Measurements from ENCODE around the gene ABCD3. TPM values are rescaled to one million over a fixed set of nuclear protein-coding genes. Genes with fewer than 3 reads are reported as not detected.

Gene ABCD3
- total and polyA plus RNA-seq, 2 experiments from 2014 or later = 31.8 to 41.7 TPM

DNA sequence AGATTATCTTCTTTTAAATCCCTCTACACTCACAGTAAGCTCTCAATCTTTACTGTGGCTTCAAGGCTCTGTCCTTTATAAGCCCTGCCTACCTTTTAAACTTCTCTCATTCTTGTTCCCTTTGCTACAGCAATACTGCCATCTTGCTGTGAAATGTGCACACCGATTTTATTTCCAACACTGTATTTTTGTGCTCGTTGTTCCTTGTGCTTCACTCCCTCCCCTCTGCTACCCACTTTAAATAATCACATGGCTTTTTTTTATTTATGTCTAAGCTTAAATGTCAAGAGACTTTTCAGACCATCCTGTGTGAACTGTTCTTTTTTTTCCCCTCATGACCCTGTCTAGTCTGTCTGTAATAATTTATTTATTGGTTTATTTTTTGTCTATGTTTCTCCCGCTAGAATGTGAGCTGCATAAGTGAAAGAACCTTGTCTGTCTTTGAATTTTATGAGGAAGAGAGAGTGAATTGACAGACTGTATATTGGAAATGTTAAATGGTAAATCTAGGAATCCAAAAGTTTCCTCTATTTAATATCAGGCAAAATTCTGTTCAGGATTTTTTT lies 45.7 kb downstream of the ABCD3 start:
- H3F3A ChIP-seq (ENCODE audit: insufficient read depth) = no peaks in the 10 kb centered on the region
- no peaks in the 10 kb centered on the region for H4K20me1 ChIP-seq (ENCODE audit: insufficient read depth)
- TF ChIP-seq EZH2 (IDR thresholded peaks at IDR 0.05; ENCODE audit: insufficient read depth, poor library complexity, severe bottlenecking) (no peak), EZH2phosphoT487 (IDR thresholded peaks at IDR 0.05; ENCODE audit: insufficient read depth, low read depth) (no peak)
- no peaks in the 10 kb centered on the region for H3K79me2 ChIP-seq (ENCODE audit: insufficient read depth)
- H3K9me3 ChIP-seq (ENCODE audit: low read depth) = no peaks in the 10 kb centered on the region
- H3K36me3 ChIP-seq (ENCODE audit: low read depth) = peaks cover 10% of the 10 kb centered on the region
- in situ Hi-C loops (cut with MboI) = no loop called here
- no peaks in the 10 kb centered on the region for H3K9me2 ChIP-seq (ENCODE audit: insufficient read depth)
- peak; percentile 70 for DNase-seq
- 34 to 40% methylated on average over 3 of the region's 3 CpGs for WGBS, 2 experiments (ENCODE audit: low coverage in 1 of 2, low lambda C conversion rate in 2 of 2, missing lambda C conversion rate in 2 of 2)
- no peaks in the 10 kb centered on the region for H3K4me1 ChIP-seq (ENCODE audit: insufficient read depth)
- no peak overlapping the region for H2AFZ ChIP-seq
- no peaks in the 10 kb centered on the region for H3K27me3 ChIP-seq (replicated peaks; ENCODE audit: insufficient read depth)
- H3K4me3 ChIP-seq = no peak overlapping the region
- no peak overlapping the region for H3K27ac ChIP-seq
- no peak overlapping the region for H3K9ac ChIP-seq
- H3K4me2 ChIP-seq (ENCODE audit: unreplicated experiment) = no peak overlapping the region

GRCh38 chr1:94468708-94469107 lies 50.5 kb downstream of the ABCD3 start:
- no peak overlapping the region for H3K4me2 ChIP-seq (ENCODE audit: unreplicated experiment)
- peaks cover 7% of the 10 kb centered on the region; the same call in 1 of the 2 replicates for H3K36me3 ChIP-seq (ENCODE audit: low read depth)
- no peak for TF ChIP-seq EZH2phosphoT487 (IDR thresholded peaks at IDR 0.05; ENCODE audit: insufficient read depth, low read depth)
- no peak for TF ChIP-seq EZH2 (IDR thresholded peaks at IDR 0.05; ENCODE audit: insufficient read depth, poor library complexity, severe bottlenecking)
- no peaks in the 10 kb centered on the region for H3F3A ChIP-seq (ENCODE audit: insufficient read depth)
- peak; percentile 6 for DNase-seq
- no peak overlapping the region for H3K27ac ChIP-seq
- no peak overlapping the region for H3K9ac ChIP-seq
- no peaks in the 10 kb centered on the region for H3K27me3 ChIP-seq (replicated peaks; ENCODE audit: insufficient read depth)
- no peak overlapping the region for H3K4me3 ChIP-seq
- no peaks in the 10 kb centered on the region for H3K4me1 ChIP-seq (ENCODE audit: insufficient read depth)
- no peak overlapping the region for H2AFZ ChIP-seq
- H3K9me3 ChIP-seq (ENCODE audit: low read depth) = no peaks in the 10 kb centered on the region
- no peaks in the 10 kb centered on the region for H4K20me1 ChIP-seq (ENCODE audit: insufficient read depth)
- no peaks in the 10 kb centered on the region for H3K9me2 ChIP-seq (ENCODE audit: insufficient read depth)
- in situ Hi-C loops (cut with MboI) = no loop called here
- no peaks in the 10 kb centered on the region for H3K79me2 ChIP-seq (ENCODE audit: insufficient read depth)

- Histone ChIP-seq H3K4me3 (no peak overlapping the region), H3K9me3 (ENCODE audit: low read depth) (no peaks in the 10 kb centered on the region), H3K79me2 (ENCODE audit: insufficient read depth) (no peaks in the 10 kb centered on the region), H3K4me2 (ENCODE audit: unreplicated experiment) (no peak overlapping the region), H3F3A (ENCODE audit: insufficient read depth) (no peaks in the 10 kb centered on the region), H3K4me1 (ENCODE audit: insufficient read depth) (no peaks in the 10 kb centered on the region), H3K9ac (no peak overlapping the region), H3K27me3 (replicated peaks; ENCODE audit: insufficient read depth) (no peaks in the 10 kb centered on the region), H4K20me1 (ENCODE audit: insufficient read depth) (no peaks in the 10 kb centered on the region), H3K36me3 (ENCODE audit: low read depth) (no peaks in the 10 kb centered on the region), H2AFZ (no peak overlapping the region), H3K9me2 (ENCODE audit: insufficient read depth) (no peaks in the 10 kb centered on the region), H3K27ac (no peak overlapping the region)
- in situ Hi-C loops (cut with MboI) = no loop called here
- TF ChIP-seq EZH2 (IDR thresholded peaks at IDR 0.05; ENCODE audit: insufficient read depth, poor library complexity, severe bottlenecking) (no peak), EZH2phosphoT487 (IDR thresholded peaks at IDR 0.05; ENCODE audit: insufficient read depth, low read depth) (no peak)
- 96 to 97% methylated on average over 2 of the region's 2 CpGs for WGBS, 2 experiments (ENCODE audit: low coverage in 1 of 2, low lambda C conversion rate in 2 of 2, missing lambda C conversion rate in 2 of 2)
- no peak for DNase-seq
These were observed 53.1 kb downstream of the ABCD3 start for GRCh38 chr1:94471271-94471670.

- no peak for DNase-seq
- no peaks in the 10 kb centered on the region for H3K4me1 ChIP-seq (ENCODE audit: insufficient read depth)
- no peak overlapping the region for H3K4me2 ChIP-seq (ENCODE audit: unreplicated experiment)
- TF ChIP-seq EZH2 (IDR thresholded peaks at IDR 0.05; ENCODE audit: insufficient read depth, poor library complexity, severe bottlenecking) (no peak), EZH2phosphoT487 (IDR thresholded peaks at IDR 0.05; ENCODE audit: insufficient read depth, low read depth) (no peak)
- no peaks in the 10 kb centered on the region for H3K27me3 ChIP-seq (replicated peaks; ENCODE audit: insufficient read depth)
- no peaks in the 10 kb centered on the region for H3K9me2 ChIP-seq (ENCODE audit: insufficient read depth)
- H3K4me3 ChIP-seq = no peak overlapping the region
- no peaks in the 10 kb centered on the region for H3F3A ChIP-seq (ENCODE audit: insufficient read depth)
- in situ Hi-C loops (cut with MboI) = no loop called here
- H3K9me3 ChIP-seq (ENCODE audit: low read depth) = no peaks in the 10 kb centered on the region
- no peaks in the 10 kb centered on the region for H4K20me1 ChIP-seq (ENCODE audit: insufficient read depth)
- H3K27ac ChIP-seq = no peak overlapping the region
- no peaks in the 10 kb centered on the region for H3K79me2 ChIP-seq (ENCODE audit: insufficient read depth)
- no peak overlapping the region for H2AFZ ChIP-seq
- H3K36me3 ChIP-seq (ENCODE audit: low read depth) = no peaks in the 10 kb centered on the region
- H3K9ac ChIP-seq = no peak overlapping the region
These were observed 57.0 kb downstream of the ABCD3 start for GRCh38 chr1:94475232-94475631.

GRCh38 chr1:94479682-94480081 lies 61.5 kb downstream of the ABCD3 start:
- Histone ChIP-seq H3K4me3 (no peak overlapping the region), H3K36me3 (ENCODE audit: low read depth) (0 out of 2 replicates have a peak, but pooled peaks cover 5% of the 10 kb centered on the region), H3K9me2 (ENCODE audit: insufficient read depth) (no peaks in the 10 kb centered on the region), H3K4me1 (ENCODE audit: insufficient read depth) (no peaks in the 10 kb centered on the region), H3K4me2 (ENCODE audit: unreplicated experiment) (no peak overlapping the region), H3K79me2 (ENCODE audit: insufficient read depth) (no peaks in the 10 kb centered on the region), H4K20me1 (ENCODE audit: insufficient read depth) (no peaks in the 10 kb centered on the region), H3K27ac (no peak overlapping the region), H3K9ac (no peak overlapping the region), H2AFZ (no peak overlapping the region), H3K27me3 (replicated peaks; ENCODE audit: insufficient read depth) (no peaks in the 10 kb centered on the region), H3F3A (ENCODE audit: insufficient read depth) (peaks cover 11% of the 10 kb centered on the region; the same call in 1 of the 2 replicates), H3K9me3 (ENCODE audit: low read depth) (no peaks in the 10 kb centered on the region)
- in situ Hi-C loops (cut with MboI) = no loop called here
- 78 to 83% methylated on average over 3 of the region's 3 CpGs for WGBS, 2 experiments (ENCODE audit: low coverage in 1 of 2, low lambda C conversion rate in 2 of 2, missing lambda C conversion rate in 2 of 2)
- no peak for DNase-seq
- TF ChIP-seq EZH2phosphoT487 (IDR thresholded peaks at IDR 0.05; ENCODE audit: insufficient read depth, low read depth) (no peak), EZH2 (IDR thresholded peaks at IDR 0.05; ENCODE audit: insufficient read depth, poor library complexity, severe bottlenecking) (no peak)

All from GM23248 (cell line).